ENCODE results near the gene ADAM12.
"Not testable (repeated sequence)": the region's sequence is repeated elsewhere in the genome, so short reads cannot be mapped to it uniquely, and the experiment has no call there.

The ADAM12 gene

GRCh38 chr10:126252884-126253610, 135.2 kb downstream of the ADAM12 start:
- Histone ChIP-seq H3K4me1 (no peaks in the 10 kb centered on the region), H3K9me3 (no peaks in the 10 kb centered on the region), H3K4me3 (ENCODE audit: low read depth, low read length) (no peak overlapping the region), H3K27me3 (no peaks in the 10 kb centered on the region), H3K36me3 (no peaks in the 10 kb centered on the region)
- TF ChIP-seq CTCF (IDR thresholded peaks at IDR 0.05; ENCODE audit: low read depth, low read length): no peak
- DNase-seq: no peak

GRCh38 chr10:126251778-126252407, 136.4 kb downstream of the ADAM12 start:
- Histone ChIP-seq H3K4me3 (ENCODE audit: low read depth, low read length) (no peak overlapping the region), H3K9me3 (no peaks in the 10 kb centered on the region), H3K36me3 (no peaks in the 10 kb centered on the region), H3K4me1 (no peaks in the 10 kb centered on the region), H3K27me3 (no peaks in the 10 kb centered on the region)
- TF ChIP-seq CTCF (IDR thresholded peaks at IDR 0.05; ENCODE audit: low read depth, low read length): no peak
- DNase-seq: no peak

GRCh38 chr10:126250527-126251310, 137.6 kb downstream of the ADAM12 start:
- no peaks in the 10 kb centered on the region for H3K27me3 ChIP-seq
- no peak overlapping the region for H3K4me3 ChIP-seq (ENCODE audit: low read depth, low read length)
- TF ChIP-seq CTCF (IDR thresholded peaks at IDR 0.05; ENCODE audit: low read depth, low read length): no peak
- DNase-seq: no peak
- H3K4me1 ChIP-seq: no peaks in the 10 kb centered on the region
- no peaks in the 10 kb centered on the region for H3K36me3 ChIP-seq
- no peaks in the 10 kb centered on the region for H3K9me3 ChIP-seq

- no peak for TF ChIP-seq CTCF (IDR thresholded peaks at IDR 0.05; ENCODE audit: low read depth, low read length)
- Histone ChIP-seq H3K36me3 (no peaks in the 10 kb centered on the region), H3K4me3 (ENCODE audit: low read depth, low read length) (no peak overlapping the region), H3K9me3 (no peaks in the 10 kb centered on the region), H3K4me1 (no peaks in the 10 kb centered on the region), H3K27me3 (no peaks in the 10 kb centered on the region)
- DNase-seq: no peak
Measured at GRCh38 chr10:126250045-126250444, 138.2 kb downstream of the ADAM12 start.

- no peak for TF ChIP-seq CTCF (IDR thresholded peaks at IDR 0.05; ENCODE audit: low read depth, low read length)
- H3K4me3 ChIP-seq (ENCODE audit: low read depth, low read length): no peak overlapping the region
- no peak for DNase-seq
Measured at GRCh38 chr10:126247446-126247975, 140.8 kb downstream of the ADAM12 start.

GRCh38 chr10:126246396-126246795, 141.9 kb downstream of the ADAM12 start:
- not testable (repeated sequence) for H3K4me1 ChIP-seq; DNase-seq; H3K9me3 ChIP-seq; H3K27me3 ChIP-seq; H3K4me3 ChIP-seq (ENCODE audit: low read depth, low read length); H3K36me3 ChIP-seq

More at GRCh38 chr10:126247446-126247975, 140.8 kb downstream of the ADAM12 start:
- Histone ChIP-seq H3K27me3 (no peaks in the 10 kb centered on the region), H3K9me3 (no peaks in the 10 kb centered on the region), H3K36me3 (no peaks in the 10 kb centered on the region), H3K4me1 (peaks cover 5% of the 10 kb centered on the region)

Measured in BE2C (cell line).